SHP77 (cell line): ENCODE measurements around the gene IGFBP5.
A peak's percentile ranks its signal among the peaks of the same experiment; 100 is the strongest.

Experiments
- DNase-seq, 2 experiments: peaks; one replicate each; lab custom pipeline; 2025; lab: John Stamatoyannopoulos, UW

Gene IGFBP5

GRCh38 chr2:216713691-216714336 lies 18.5 kb upstream of the IGFBP5 start:
- DNase-seq, result no peak

- no peak for DNase-seq
Measured at GRCh38 chr2:216711348-216711747, 16.0 kb upstream of the IGFBP5 start.

GRCh38 chr2:216710551-216711301 lies 15.4 kb upstream of the IGFBP5 start:
- DNase-seq, result no peak

GRCh38 chr2:216702756-216703155 lies 7.4 kb upstream of the IGFBP5 start:
- no peak for DNase-seq

- DNase-seq, result no peak
Measured at GRCh38 chr2:216701544-216701943, 6.2 kb upstream of the IGFBP5 start.

GRCh38 chr2:216700781-216701180 lies 5.4 kb upstream of the IGFBP5 start:
- DNase-seq, result peak; percentile 24 to 36

GRCh38 chr2:216700088-216700567 lies 4.8 kb upstream of the IGFBP5 start:
- peak; percentile 65 to 76 for DNase-seq

GRCh38 chr2:216698895-216699294 lies 3.5 kb upstream of the IGFBP5 start:
- peak; percentile 85 to 86 for DNase-seq

GRCh38 chr2:216698293-216698692 lies 2.9 kb upstream of the IGFBP5 start:
- no peak for DNase-seq

- DNase-seq, result peak in 1 of 2 experiments; percentile 17
Measured at GRCh38 chr2:216696751-216697560, 1.6 kb upstream of the IGFBP5 start.

GRCh38 chr2:216696321-216696720 lies 972 bp upstream of the IGFBP5 start:
- no peak for DNase-seq

GRCh38 chr2:216694826-216695217 lies 527 bp downstream of the IGFBP5 start:
- DNase-seq, result no peak

GRCh38 chr2:216694082-216694825 lies 1.1 kb downstream of the IGFBP5 start:
- DNase-seq, result peak in 1 of 2 experiments; percentile 65

GRCh38 chr2:216693414-216694080 lies 1.8 kb downstream of the IGFBP5 start:
- no peak for DNase-seq

- peak; percentile 90 for DNase-seq
Measured at GRCh38 chr2:216692636-216693413, 2.5 kb downstream of the IGFBP5 start.

GRCh38 chr2:216690853-216691741 lies 4.3 kb downstream of the IGFBP5 start:
- peak; percentile 68 to 79 for DNase-seq

- DNase-seq, result no peak
Measured at GRCh38 chr2:216690456-216690852, 4.9 kb downstream of the IGFBP5 start.

GRCh38 chr2:216689397-216689796 lies 6.0 kb downstream of the IGFBP5 start:
- no peak for DNase-seq

GRCh38 chr2:216688731-216689340 lies 6.5 kb downstream of the IGFBP5 start:
- no peak for DNase-seq
